GM21576 (cell line): ENCODE results near the gene LYZ.
A peak's percentile ranks its signal among the peaks of the same experiment; 100 is the strongest.

Experiments used
- ATAC-seq: cut with Tn5 transposase; IDR thresholded peaks from one replicate; pipeline ENCODE4 v1.9.1; 2021; ENCODE audit warnings: mild to moderate bottlenecking, moderate library complexity; ENCODE audit not compliant: unreplicated experiment

LYZ gene

GRCh38 chr12:69383074-69383473 is 34.9 kb downstream of the LYZ start:
- ATAC-seq, result no peak

- ATAC-seq, result no peak
These were observed 36.9 kb downstream of the LYZ start for GRCh38 chr12:69385038-69385437.

GRCh38 chr12:69386921-69387320 is 38.7 kb downstream of the LYZ start:
- ATAC-seq, result no peak

GRCh38 chr12:69388371-69388770 is 40.2 kb downstream of the LYZ start:
- no peak for ATAC-seq

- ATAC-seq, result no peak
These were observed 41.6 kb downstream of the LYZ start for GRCh38 chr12:69389831-69390230.

- ATAC-seq, result peak; percentile 45
These were observed 44.2 kb downstream of the LYZ start for GRCh38 chr12:69392179-69392928.

- ATAC-seq, result no peak
These were observed 47.9 kb downstream of the LYZ start for GRCh38 chr12:69396041-69396440.

- ATAC-seq, result no peak
These were observed 48.8 kb downstream of the LYZ start for GRCh38 chr12:69396963-69397362.

- ATAC-seq, result no peak
These were observed 49.8 kb downstream of the LYZ start for GRCh38 chr12:69397978-69398377.

GRCh38 chr12:69401940-69402339 is 53.8 kb downstream of the LYZ start:
- no peak for ATAC-seq
